Neural cell (in vitro differentiated cells): ENCODE data around the gene PDE2A. TPM values are rescaled to one million over a fixed set of nuclear protein-coding genes. Genes with fewer than 3 reads are reported as not detected.

Experiments
- H2AFZ ChIP-seq: fragments of 200-600, 300-800 bp; sonication (generic), shearing (Covaris generic); 2 replicates; pipeline ENCODE4 v1.6.0; 2014; ENCODE audit warnings: low read depth, mild to moderate bottlenecking, antibody characterized with exemption, low read length, moderate library complexity
- H3F3A ChIP-seq: fragments of 200-600 bp; shearing (Covaris generic); 2 replicates; pipeline ENCODE4 v1.6.1; 2016; ENCODE audit warnings: mild to moderate bottlenecking, moderate library complexity, mixed read lengths, antibody characterized with exemption, low read length; ENCODE audit not compliant: insufficient read depth, poor library complexity, severe bottlenecking
- H3K27ac ChIP-seq: fragments of 200-600, 300-800 bp; sonication (generic), shearing (Covaris generic); 2 replicates; pipeline ENCODE4 v1.5.1; 2014; ENCODE audit warnings: mild to moderate bottlenecking, low read length, moderate library complexity
- H3K27me3 ChIP-seq: fragments of 300-800, 200-600 bp; sonication (generic), shearing (Covaris generic); 2 replicates; pipeline ENCODE4 v1.6.0; 2014; ENCODE audit warnings: mild to moderate bottlenecking, low read depth, low read length, moderate library complexity; ENCODE audit not compliant: insufficient read depth
- H3K36me3 ChIP-seq: fragments of 300-800, 200-600 bp; sonication (generic), shearing (Covaris generic); 2 replicates; pipeline ENCODE4 v1.5.1; 2014; ENCODE audit warnings: mild to moderate bottlenecking, antibody characterized with exemption, low read length, moderate library complexity; ENCODE audit not compliant: insufficient read depth
- H3K4me2 ChIP-seq: fragments of 300-800, 200-600 bp; sonication (generic), shearing (Covaris generic); 2 replicates; pipeline ENCODE4 v1.6.0; 2014; ENCODE audit warnings: mild to moderate bottlenecking, low read length
- H3K4me3 ChIP-seq: fragments of 300-800, 200-600 bp; sonication (generic), shearing (Covaris generic); 2 replicates; pipeline ENCODE4 v1.5.1; 2014; ENCODE audit warnings: mild to moderate bottlenecking, low read length, moderate library complexity
- H3K79me2 ChIP-seq: fragments of 200-600 bp; shearing (Covaris generic); replicated peaks from 2 replicates; pipeline ENCODE4 v1.6.0; 2014; ENCODE audit warnings: mild to moderate bottlenecking, low read length, moderate library complexity; ENCODE audit not compliant: insufficient read depth
- H3K9ac ChIP-seq: fragments of 300-800, 200-600 bp; sonication (generic), shearing (Covaris generic); 2 replicates; pipeline ENCODE4 v1.6.1; 2016; ENCODE audit warnings: mild to moderate bottlenecking, low read length, mixed read lengths
- H3K9me2 ChIP-seq: fragments of 200-600 bp; shearing (Covaris generic); 2 replicates; pipeline ENCODE4 v1.6.1; 2016; ENCODE audit warnings: mild to moderate bottlenecking, low read length, mixed read lengths; ENCODE audit not compliant: insufficient read depth
- H3K9me3 ChIP-seq: fragments of 200-600, 300-800 bp; sonication (generic), shearing (Covaris generic); 2 replicates; pipeline ENCODE4 v1.6.1; 2016; ENCODE audit warnings: mild to moderate bottlenecking, mixed run types, low read length, moderate library complexity, mixed read lengths
- H4K20me1 ChIP-seq: fragments of 200-600 bp; shearing (Covaris generic); 2 replicates; pipeline ENCODE4 v1.6.1; 2016; ENCODE audit warnings: mild to moderate bottlenecking, mixed run types; ENCODE audit not compliant: insufficient read depth
- EP300 ChIP-seq: fragments of 450-650 bp; conservative IDR thresholded peaks from 2 replicates; pipeline ENCODE4 v1.6.1; 2014; ENCODE audit warnings: antibody characterized with exemption, mild to moderate bottlenecking, moderate library complexity; ENCODE audit not compliant: poor library complexity, severe bottlenecking
- EZH2 ChIP-seq: fragments of 200-600, 300-800 bp; shearing (Covaris generic), sonication (generic); IDR thresholded peaks from 2 replicates; pipeline ENCODE4 v1.6.1; 2014; ENCODE audit warnings: antibody characterized with exemption, low read length, borderline replicate concordance, mild to moderate bottlenecking; ENCODE audit not compliant: insufficient read depth, poor library complexity, severe bottlenecking
- MXI1 ChIP-seq: fragments of 450-650 bp; conservative IDR thresholded peaks from 2 replicates; pipeline ENCODE4 v1.6.1; 2014; ENCODE audit warnings: antibody characterized with exemption, mild to moderate bottlenecking; ENCODE audit not compliant: poor library complexity, severe bottlenecking
- POLR2AphosphoS5 ChIP-seq: IDR thresholded peaks from 2 replicates; pipeline ENCODE4 v1.6.1; 2012
- RAD21 ChIP-seq: fragments of 450-650 bp; conservative IDR thresholded peaks from 2 replicates; pipeline ENCODE4 v1.6.1; 2014; ENCODE audit warnings: antibody characterized with exemption, mild to moderate bottlenecking, moderate library complexity
- REST ChIP-seq: IDR thresholded peaks from 2 replicates; pipeline ENCODE4 v1.6.1; 2012; ENCODE audit warnings: borderline replicate concordance
- SMC3 ChIP-seq: fragments of 450-650 bp; conservative IDR thresholded peaks from 2 replicates; pipeline ENCODE4 v1.6.1; 2014; ENCODE audit warnings: antibody characterized with exemption, mild to moderate bottlenecking, moderate library complexity; ENCODE audit not compliant: poor library complexity
- TAF1 ChIP-seq: IDR thresholded peaks from 2 replicates; pipeline ENCODE4 v1.6.1; 2012; ENCODE audit warnings: low read depth
- polyA plus RNA-seq: library from polyadenylated mRNA; depleted of rRNA; stranded (reverse); fragments of >200 nt; gene quantifications from 2 replicates; pipeline ENCODE4 v1.2.3, GENCODE V29; 2014
- TF ChIP-seq, protein P1 (sequence below): fragments of 450-650 bp; IDR thresholded peaks from 2 replicates; pipeline ENCODE4 v1.5.1; 2014; ENCODE audit warnings: antibody characterized with exemption, mild to moderate bottlenecking, moderate library complexity; ENCODE audit not compliant: poor library complexity, severe bottlenecking

The PDE2A gene
- polyA plus RNA-seq, 1 donor from 2014 or later: 11.6 TPM

DNA sequence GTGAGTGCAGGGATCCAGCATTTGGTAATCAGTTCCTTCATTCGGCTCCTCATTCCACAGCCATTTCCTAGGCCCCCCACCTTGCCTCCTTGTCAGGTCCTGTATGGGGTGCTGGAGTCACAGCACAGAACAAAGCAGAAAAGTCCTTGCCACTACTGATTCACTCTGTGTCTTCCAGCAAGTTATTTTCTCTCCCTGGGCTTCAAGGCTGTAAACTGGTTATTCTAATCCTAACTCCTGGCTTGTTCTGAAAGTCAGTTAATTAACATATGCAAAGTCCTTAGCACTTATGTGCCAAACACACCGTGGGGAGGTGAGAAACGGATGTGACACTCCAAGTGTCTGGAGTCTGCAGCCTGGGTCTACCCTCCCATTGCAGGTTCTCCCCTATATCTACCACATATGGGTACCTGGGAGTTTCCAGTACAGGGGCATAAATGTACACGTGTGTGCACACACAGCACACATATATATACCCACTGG, 30.6 kb upstream of the PDE2A start:
- H4K20me1 ChIP-seq: no peaks in the 10 kb centered on the region
- H3K36me3 ChIP-seq: no peaks in the 10 kb centered on the region
- H2AFZ ChIP-seq: no peak overlapping the region

GRCh38 chr11:72704028-72704782, 30.0 kb upstream of the PDE2A start:
- no peak overlapping the region for H3K4me2 ChIP-seq
- no peak overlapping the region for H3K4me3 ChIP-seq
- no peak overlapping the region for H3K27ac ChIP-seq
- H3K9me3 ChIP-seq: no peaks in the 10 kb centered on the region
- H3K79me2 ChIP-seq: no peaks in the 10 kb centered on the region
- H4K20me1 ChIP-seq: no peaks in the 10 kb centered on the region
- no peaks in the 10 kb centered on the region for H3K27me3 ChIP-seq
- no peaks in the 10 kb centered on the region for H3K36me3 ChIP-seq
- H3F3A ChIP-seq: no peaks in the 10 kb centered on the region
- no peak overlapping the region for H3K9ac ChIP-seq
- no peak overlapping the region for H2AFZ ChIP-seq
- no peaks in the 10 kb centered on the region for H3K9me2 ChIP-seq
- no peak for TF ChIP-seq MXI1
- TF ChIP-seq, protein P1, sequence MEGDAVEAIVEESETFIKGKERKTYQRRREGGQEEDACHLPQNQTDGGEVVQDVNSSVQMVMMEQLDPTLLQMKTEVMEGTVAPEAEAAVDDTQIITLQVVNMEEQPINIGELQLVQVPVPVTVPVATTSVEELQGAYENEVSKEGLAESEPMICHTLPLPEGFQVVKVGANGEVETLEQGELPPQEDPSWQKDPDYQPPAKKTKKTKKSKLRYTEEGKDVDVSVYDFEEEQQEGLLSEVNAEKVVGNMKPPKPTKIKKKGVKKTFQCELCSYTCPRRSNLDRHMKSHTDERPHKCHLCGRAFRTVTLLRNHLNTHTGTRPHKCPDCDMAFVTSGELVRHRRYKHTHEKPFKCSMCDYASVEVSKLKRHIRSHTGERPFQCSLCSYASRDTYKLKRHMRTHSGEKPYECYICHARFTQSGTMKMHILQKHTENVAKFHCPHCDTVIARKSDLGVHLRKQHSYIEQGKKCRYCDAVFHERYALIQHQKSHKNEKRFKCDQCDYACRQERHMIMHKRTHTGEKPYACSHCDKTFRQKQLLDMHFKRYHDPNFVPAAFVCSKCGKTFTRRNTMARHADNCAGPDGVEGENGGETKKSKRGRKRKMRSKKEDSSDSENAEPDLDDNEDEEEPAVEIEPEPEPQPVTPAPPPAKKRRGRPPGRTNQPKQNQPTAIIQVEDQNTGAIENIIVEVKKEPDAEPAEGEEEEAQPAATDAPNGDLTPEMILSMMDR: no peak
- no peak for TF ChIP-seq SMC3
- no peak for TF ChIP-seq EP300
- no peak for TF ChIP-seq RAD21
- no peak for TF ChIP-seq TAF1

More for the DNA sequence above, 30.6 kb upstream of the PDE2A start:
- TF ChIP-seq POLR2AphosphoS5: no peak
- TF ChIP-seq MXI1: no peak
- no peak for TF ChIP-seq REST
- no peak for TF ChIP-seq EP300
- no peak for TF ChIP-seq RAD21
- TF ChIP-seq TAF1: no peak
- TF ChIP-seq SMC3: no peak
- TF ChIP-seq, protein P1: no peak
- no peak for TF ChIP-seq EZH2
- Histone ChIP-seq H3K4me2 (no peak overlapping the region), H3K9ac (no peak overlapping the region), H3K9me3 (no peaks in the 10 kb centered on the region), H3K79me2 (no peaks in the 10 kb centered on the region), H3F3A (no peaks in the 10 kb centered on the region), H3K4me3 (no peak overlapping the region), H3K27ac (no peak overlapping the region), H3K9me2 (no peaks in the 10 kb centered on the region), H3K27me3 (no peaks in the 10 kb centered on the region)
